GM12878 (cell line): ENCODE measurements around the gene SELENOO.

Experiments
- CTCF ChIP-seq, 3 experiments: IDR thresholded peaks in 2 of 3; conservative IDR thresholded peaks in 1 of 3; 2 replicates each; pipeline ENCODE4 v1.5.1; 2011; ENCODE audit warnings: low read depth in 3 of 3, low read length in 3 of 3, mild to moderate bottlenecking in 3 of 3, control low read depth in 2 of 3, moderate library complexity in 2 of 3, inconsistent platforms in 1 of 3, mixed read lengths in 1 of 3; ENCODE audit not compliant: control insufficient read depth in 2 of 3, insufficient read depth in 1 of 3; ENCODE audit errors: extremely low read depth in 1 of 3
- ESRRA ChIP-seq: IDR thresholded peaks from 2 replicates; pipeline ENCODE4 v1.6.1; 2012; ENCODE audit warnings: mild to moderate bottlenecking, low read length, improper control_type of control experiment
- FOXM1 ChIP-seq: IDR thresholded peaks from 2 replicates; pipeline ENCODE4 v1.6.1; 2012; ENCODE audit warnings: low read depth, mild to moderate bottlenecking, inconsistent platforms, low read length, moderate library complexity
- KAT2A ChIP-seq: conservative IDR thresholded peaks from 2 replicates; pipeline ENCODE4 v1.6.1; 2011; ENCODE audit warnings: low read depth, low read length; ENCODE audit not compliant: control insufficient read depth
- POLR2A ChIP-seq: IDR thresholded peaks from 2 replicates; pipeline ENCODE4 v1.6.1; 2011; ENCODE audit warnings: low read depth, mild to moderate bottlenecking, low read length
- SP1 ChIP-seq: IDR thresholded peaks from one replicate; pipeline ENCODE4 v1.6.1; 2011; ENCODE audit warnings: low read depth, low read length
- TAF1 ChIP-seq: IDR thresholded peaks from 2 replicates; pipeline ENCODE4 v1.6.1; 2011; ENCODE audit warnings: mild to moderate bottlenecking, low read depth, low read length, borderline replicate concordance
- TBL1XR1 ChIP-seq: IDR thresholded peaks from 2 replicates; pipeline ENCODE4 v1.6.1; 2012; ENCODE audit warnings: low read depth, low read length, improper control_type of control experiment
- ZBTB11 ChIP-seq: fragments of 450-650 bp; formaldehyde crosslinking; IDR thresholded peaks from 2 replicates; pipeline ENCODE4 v1.5.0; 2022; ENCODE audit warnings: mild to moderate bottlenecking, missing genetic modification characterization
- TF ChIP-seq, protein P1 (sequence below): IDR thresholded peaks from 2 replicates; pipeline ENCODE4 v1.6.1; 2011; ENCODE audit warnings: mild to moderate bottlenecking, low read depth, low read length, moderate library complexity; ENCODE audit not compliant: insufficient replicate concordance

DNA sequence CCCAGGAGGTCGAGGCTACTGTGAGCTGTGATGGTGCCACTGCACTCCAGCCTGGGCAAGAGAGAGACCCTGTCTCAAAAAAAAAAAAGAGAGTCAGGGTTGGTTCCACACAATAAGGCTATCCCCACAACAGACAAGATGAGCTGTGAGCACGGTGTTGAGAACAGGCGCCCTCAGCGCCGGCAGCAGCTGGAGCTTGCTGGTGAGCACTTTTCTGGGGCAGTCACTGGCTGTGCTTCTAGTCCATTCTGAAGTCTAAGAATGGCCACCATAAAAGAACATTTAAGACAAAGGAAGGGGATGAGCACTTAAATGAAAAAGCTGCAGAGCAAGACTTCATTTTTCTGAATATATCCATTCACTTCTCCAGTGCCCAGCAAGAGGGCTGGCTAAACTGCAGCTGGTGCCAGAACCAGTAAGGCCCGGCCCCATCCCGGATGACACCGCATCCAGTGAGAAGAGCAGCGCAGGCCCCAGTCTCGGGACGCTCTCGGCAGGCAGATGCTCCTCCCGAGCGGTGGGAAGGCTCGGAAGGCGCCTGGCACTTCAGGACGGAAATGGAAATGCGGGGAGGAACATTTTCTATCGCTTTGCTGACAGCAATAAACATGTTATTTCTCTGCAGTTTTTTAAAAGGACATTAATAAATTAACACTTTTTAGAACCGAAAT, 31.8 kb downstream of the SELENOO start:
- no peak for TF ChIP-seq SP1
- no peak for TF ChIP-seq KAT2A
- no peak for TF ChIP-seq TBL1XR1
- no peak for TF ChIP-seq CTCF (IDR thresholded peaks at IDR 0.05 in 2 of 3, conservative IDR thresholded peaks at IDR 0.05 in 1 of 3; ENCODE audit: control insufficient read depth in 2 of 3, extremely low read depth in 1 of 3, insufficient read depth in 1 of 3, low read depth in 3 of 3, low read length in 3 of 3)
- TF ChIP-seq FOXM1: no peak
- no peak for TF ChIP-seq ZBTB11 (CRISPR knock-in tag)
- no peak for TF ChIP-seq ESRRA
- no peak for TF ChIP-seq POLR2A
- no peak for TF ChIP-seq TAF1
- TF ChIP-seq, protein P1, sequence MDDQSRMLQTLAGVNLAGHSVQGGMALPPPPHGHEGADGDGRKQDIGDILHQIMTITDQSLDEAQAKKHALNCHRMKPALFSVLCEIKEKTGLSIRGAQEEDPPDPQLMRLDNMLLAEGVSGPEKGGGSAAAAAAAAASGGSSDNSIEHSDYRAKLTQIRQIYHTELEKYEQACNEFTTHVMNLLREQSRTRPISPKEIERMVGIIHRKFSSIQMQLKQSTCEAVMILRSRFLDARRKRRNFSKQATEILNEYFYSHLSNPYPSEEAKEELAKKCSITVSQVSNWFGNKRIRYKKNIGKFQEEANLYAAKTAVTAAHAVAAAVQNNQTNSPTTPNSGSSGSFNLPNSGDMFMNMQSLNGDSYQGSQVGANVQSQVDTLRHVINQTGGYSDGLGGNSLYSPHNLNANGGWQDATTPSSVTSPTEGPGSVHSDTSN: no peak
